Heart left ventricle (tissue), 13 donors: ENCODE results near the gene WDR7.

Source experiments
- POLR2A ChIP-seq, 2 donors: fragments of 450-650 bp; IDR thresholded peaks; one replicate each; pipeline ENCODE4 v1.6.1; 2017; ENCODE audit warnings: antibody characterized with exemption in 2 of 2, mild to moderate bottlenecking in 2 of 2, moderate library complexity in 2 of 2
- TF ChIP-seq, protein P1 (sequence below), 12 donors: fragments of 200-600 bp; sonication (generic) in 4 of 12; IDR thresholded peaks; one replicate each; pipeline versions ENCODE4 v1.5.0 to v1.8.0; 2018 to 2022; ENCODE audit warnings: antibody characterized with exemption in 12 of 12, mild to moderate bottlenecking in 5 of 12
- donor health status: ischemic (EF 13 %, LVEDD 7.1; RV severe dilation, severe dysfunction).
- donor health status: DM: no; HTN: yes; CAD: no.
- donor health status: DM: no; HTN: no; CAD: no.
- donor health status: ischemic (EF 25% LVEDD 6.9; RV normal size, moderate dysfunction).
- donor health status: ischemic (EF 25% LVEDD 5.7; RV mildly dilated, moderate dysfunction).
- donor health status: ischemic (EF 35%, LVEDD 5.7; RV mildly dilated, moderate dysfunction).
- donor health status: nonischemic (EF 11% LVEDD 7.7; RV severe dilation, severe dysfunction).
- donor health status: DM: yes; HTN: yes; CAD: no.
- donor health status: PGD.
- donor health status: ischemic (EF 29% LVEDD 5.4; RV normal size, mild dysfunction).
- donor health status: nonischemic (EF 23%, LVEDD 6.1; RV moderate dilation, normal function).

GRCh38 chr18:56660655-56661054, 9.5 kb downstream of the WDR7 start:
- TF ChIP-seq, protein P1, sequence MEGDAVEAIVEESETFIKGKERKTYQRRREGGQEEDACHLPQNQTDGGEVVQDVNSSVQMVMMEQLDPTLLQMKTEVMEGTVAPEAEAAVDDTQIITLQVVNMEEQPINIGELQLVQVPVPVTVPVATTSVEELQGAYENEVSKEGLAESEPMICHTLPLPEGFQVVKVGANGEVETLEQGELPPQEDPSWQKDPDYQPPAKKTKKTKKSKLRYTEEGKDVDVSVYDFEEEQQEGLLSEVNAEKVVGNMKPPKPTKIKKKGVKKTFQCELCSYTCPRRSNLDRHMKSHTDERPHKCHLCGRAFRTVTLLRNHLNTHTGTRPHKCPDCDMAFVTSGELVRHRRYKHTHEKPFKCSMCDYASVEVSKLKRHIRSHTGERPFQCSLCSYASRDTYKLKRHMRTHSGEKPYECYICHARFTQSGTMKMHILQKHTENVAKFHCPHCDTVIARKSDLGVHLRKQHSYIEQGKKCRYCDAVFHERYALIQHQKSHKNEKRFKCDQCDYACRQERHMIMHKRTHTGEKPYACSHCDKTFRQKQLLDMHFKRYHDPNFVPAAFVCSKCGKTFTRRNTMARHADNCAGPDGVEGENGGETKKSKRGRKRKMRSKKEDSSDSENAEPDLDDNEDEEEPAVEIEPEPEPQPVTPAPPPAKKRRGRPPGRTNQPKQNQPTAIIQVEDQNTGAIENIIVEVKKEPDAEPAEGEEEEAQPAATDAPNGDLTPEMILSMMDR (IDR thresholded peaks at IDR 0.05) = no peak
- no peak for TF ChIP-seq POLR2A (IDR thresholded peaks at IDR 0.05)
